GM10248 (cell line): ENCODE results near the gene KLHDC4.

Source experiments
- CTCF ChIA-PET: fragments of 300-600 bp; sonication (Branson Sonifier 250); formaldehyde crosslinking; extraction: SDS; loops from one replicate; lab custom pipeline; 2021; ENCODE audit warnings: antibody characterized with exemption; lab: Yijun Ruan, JAX
- POLR2A ChIA-PET: fragments of 350-650 bp; sonication (Branson Sonifier 250); formaldehyde crosslinking; extraction: SDS; loops from one replicate; lab custom pipeline; 2020; ENCODE audit warnings: antibody characterized with exemption; lab: Yijun Ruan, JAX
- DNase-seq: peaks from one replicate; pipeline ENCODE4 v3.0.0; 2012; ENCODE audit errors: extremely low spot score
- CTCF ChIP-seq: IDR thresholded peaks from 2 replicates; pipeline ENCODE4 v1.5.1; 2012; ENCODE audit warnings: mild to moderate bottlenecking, low read depth; ENCODE audit errors: extremely low read depth, missing control alignments, control extremely low read depth

The KLHDC4 gene

DNA sequence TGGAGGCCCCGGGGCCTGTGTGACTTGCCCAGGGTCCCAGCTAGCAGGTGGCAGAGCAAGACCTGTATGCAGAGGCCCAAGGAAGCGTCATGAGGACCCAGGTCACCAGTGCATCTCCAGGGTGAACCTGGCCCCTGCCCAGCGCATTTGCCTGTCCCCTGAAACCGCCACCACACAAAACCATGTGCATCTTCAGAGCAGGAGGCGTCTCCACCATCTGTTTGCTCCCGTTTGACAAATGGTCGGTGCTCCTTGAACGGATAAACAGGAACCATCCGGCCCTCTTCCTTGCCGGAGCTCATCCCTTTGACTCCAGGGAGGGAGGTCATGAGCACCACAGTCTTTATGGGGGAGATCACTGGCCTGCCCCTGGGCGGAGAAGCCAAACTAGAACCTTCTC lies 101.0 kb downstream of the KLHDC4 start:
- ChIA-PET POLR2A (no interaction called here), CTCF (interaction anchor here (4.1 kb wide), 1 partner anchor 12 kb away, joined by 10 read pairs; no protein-coding TSS in a partner anchor)
- no peak for DNase-seq
- TF ChIP-seq CTCF = no peak

DNA sequence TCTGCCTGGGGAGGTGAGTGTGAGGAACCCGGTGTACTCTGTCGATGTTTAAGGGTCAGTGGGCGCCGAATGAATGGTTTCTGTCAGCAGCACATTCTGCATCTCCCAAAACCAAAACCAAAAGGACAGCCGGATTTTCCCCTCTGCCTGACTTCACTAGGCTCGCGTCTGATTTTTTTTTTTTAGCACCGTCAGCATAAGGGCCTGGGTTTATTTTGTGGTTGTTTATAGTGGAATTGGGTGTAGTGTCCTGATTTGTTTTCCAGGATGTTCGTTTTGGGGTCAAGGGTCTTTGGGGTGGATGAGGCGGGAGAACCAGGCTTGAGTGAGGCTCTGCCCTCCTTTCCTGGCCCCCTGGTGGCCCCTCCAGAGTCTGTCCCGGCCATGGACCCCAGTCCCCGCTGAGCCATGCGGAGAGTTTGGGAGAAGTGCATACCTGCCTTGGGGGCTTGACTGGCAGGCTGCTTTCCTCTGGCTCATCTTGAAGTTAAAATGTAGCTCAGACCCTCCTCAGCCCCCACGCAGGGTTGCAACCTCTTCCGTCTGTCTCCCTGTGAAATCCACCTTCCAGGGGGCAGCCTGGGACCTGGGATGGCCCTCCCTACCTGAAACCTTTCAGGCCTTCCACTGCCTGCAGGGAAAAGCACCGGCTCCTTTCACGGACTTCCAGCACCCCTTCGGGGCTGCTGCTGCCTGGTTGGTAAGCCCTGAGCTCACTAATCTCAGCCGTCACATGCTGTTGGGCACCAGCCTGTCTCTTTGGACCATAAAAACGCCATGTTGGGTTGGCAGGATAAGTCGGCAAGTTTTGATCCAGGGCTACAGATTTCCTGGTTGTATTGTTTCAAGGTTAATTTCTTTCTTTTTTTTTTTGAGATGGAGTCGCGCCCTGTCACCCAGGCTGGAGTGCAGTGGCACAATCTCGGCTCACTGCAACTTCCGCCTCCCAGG lies 103.3 kb downstream of the KLHDC4 start:
- POLR2A ChIA-PET = no interaction called here
- DNase-seq = no peak
- no peak for TF ChIP-seq CTCF
- CTCF ChIA-PET = interaction anchor here (4.1 kb wide), 1 partner anchor 10 kb away, joined by 10 read pairs; no protein-coding TSS in a partner anchor

DNA sequence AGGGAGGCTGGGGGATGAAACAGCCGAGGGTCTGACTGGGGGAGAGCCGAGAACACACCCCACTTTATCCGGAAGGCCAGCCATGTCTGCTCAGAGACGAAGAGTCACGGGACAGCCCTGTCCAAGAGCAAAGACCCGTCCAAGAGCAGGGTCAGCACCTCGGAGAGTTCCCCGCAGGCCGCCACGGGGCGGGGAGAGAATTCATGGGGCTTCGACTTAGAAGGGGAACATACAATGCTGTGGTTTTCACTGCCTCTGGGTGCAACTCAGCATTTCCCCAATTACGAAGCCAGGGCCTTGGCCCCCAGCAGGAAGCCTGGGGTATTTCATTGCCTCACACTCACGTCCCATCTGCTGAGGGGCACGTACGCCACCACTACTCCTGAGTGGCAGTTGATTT lies 104.2 kb downstream of the KLHDC4 start:
- peak; percentile 65 for DNase-seq
- POLR2A ChIA-PET = no interaction called here
- TF ChIP-seq CTCF = no peak
- CTCF ChIA-PET = no interaction called here

DNA sequence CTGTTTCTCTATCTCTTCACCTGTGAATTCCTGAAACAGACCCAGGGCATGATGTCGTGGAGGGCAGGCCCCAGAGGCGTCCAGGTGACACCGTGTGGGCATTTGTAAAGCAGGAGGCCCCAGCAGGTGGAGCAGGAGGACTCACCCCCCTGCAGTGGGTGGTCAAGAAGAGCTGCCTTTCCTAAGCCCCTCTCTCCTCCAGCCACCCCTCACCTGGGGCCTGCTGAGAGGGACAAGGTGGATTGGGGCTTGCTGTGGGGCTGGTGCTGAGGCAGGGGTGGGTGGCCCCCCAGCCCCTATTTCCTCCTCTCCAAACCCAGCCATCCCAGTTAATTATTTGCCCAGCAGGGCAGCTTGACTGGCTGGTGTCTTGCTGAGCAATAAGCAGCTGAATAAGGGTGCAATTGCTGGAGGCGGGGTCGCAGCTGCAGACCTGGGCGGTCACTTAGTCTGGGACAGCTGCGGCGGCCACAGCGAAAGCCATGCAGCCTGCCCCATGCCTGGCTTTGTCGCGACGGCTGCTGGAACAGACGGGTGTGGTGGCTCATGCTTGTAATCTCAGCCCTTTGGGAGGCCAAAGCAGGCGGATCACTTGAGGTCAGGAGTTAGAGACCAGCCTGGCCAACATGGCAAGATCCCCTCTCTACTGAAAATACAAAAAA lies 107.1 kb downstream of the KLHDC4 start:
- ChIA-PET POLR2A (interaction anchor here (0.5 kb wide), 1 partner anchor 106 kb away, joined by 4 read pairs; no protein-coding TSS in a partner anchor), CTCF (no interaction called here)
- DNase-seq = no peak
- no peak for TF ChIP-seq CTCF
